H1 (cell line): ENCODE data around the gene SCN1B. TPM values are rescaled to one million over a fixed set of nuclear protein-coding genes. Genes with fewer than 3 reads are reported as not detected.
A peak's percentile ranks its signal among the peaks of the same experiment; 100 is the strongest.

Source experiments
- CTCF ChIA-PET: fragments of 300-600 bp; sonication (Branson Sonifier 250); formaldehyde crosslinking; loops from one replicate; lab custom pipeline; 2021; ENCODE audit not compliant: partially characterized antibody; lab: Charles Lee
- POLR2A ChIA-PET: fragments of 300-600 bp; sonication (Branson Sonifier 250); formaldehyde crosslinking; loops from one replicate; lab custom pipeline; 2021; ENCODE audit warnings: inconsistent platforms; ENCODE audit not compliant: partially characterized antibody; lab: Charles Lee
- DNase-seq, 2 experiments: peaks; one replicate each; pipeline versions ENCODE4 v3.0.0 to v3.0.0-alpha.2; 2010 to 2022; ENCODE audit warnings: low spot score in 2 of 2, low read depth in 1 of 2, mixed read lengths in 1 of 2
- FAIRE-seq: peaks from 2 replicates; lab custom pipeline; 2011; peaks lifted over from hg19 to GRCh38; lab: Jason Lieb, UNC
- H2AFZ ChIP-seq: 2 replicates; pipeline ENCODE4 v1.8.1; 2012; ENCODE audit warnings: low read length, inconsistent platforms
- H2AK5ac ChIP-seq: 2 replicates; pipeline ENCODE4 v1.6.1; 2013; ENCODE audit warnings: low read depth, low read length
- H2BK120ac ChIP-seq: replicated peaks from 2 replicates; pipeline ENCODE3; 2013; ENCODE audit warnings: low read depth, low read length, inconsistent platforms
- H2BK12ac ChIP-seq: 2 replicates; pipeline ENCODE4 v1.6.1; 2013; ENCODE audit warnings: low read depth, low read length
- H2BK15ac ChIP-seq: 2 replicates; pipeline ENCODE4 v1.6.1; 2013; ENCODE audit warnings: low read length
- H2BK20ac ChIP-seq: 2 replicates; pipeline ENCODE4 v1.6.1; 2013; ENCODE audit warnings: low read length
- H2BK5ac ChIP-seq: 2 replicates; pipeline ENCODE4 v1.6.1; 2013; ENCODE audit warnings: low read depth, low read length
- H3K14ac ChIP-seq: 2 replicates; pipeline ENCODE4 v1.6.1; 2013; ENCODE audit warnings: inconsistent platforms; ENCODE audit not compliant: insufficient read length
- H3K18ac ChIP-seq: 2 replicates; pipeline ENCODE4 v1.6.1; 2013; ENCODE audit warnings: low read length; ENCODE audit errors: extremely low read depth
- H3K23ac ChIP-seq: 2 replicates; pipeline ENCODE4 v1.6.1; 2013; ENCODE audit warnings: inconsistent platforms; ENCODE audit not compliant: insufficient read length
- H3K23me2 ChIP-seq: 2 replicates; pipeline ENCODE4 v1.6.1; 2013; ENCODE audit warnings: low read depth, low read length
- H3K27ac ChIP-seq: 2 replicates; pipeline ENCODE4 v1.6.1; 2011; ENCODE audit warnings: low read depth, low read length, inconsistent platforms
- H3K27me3 ChIP-seq, 4 experiments: replicated peaks in 1 of 4; 1 replicate in 1 of 4; 2 replicates in 3 of 4; pipeline versions ENCODE4 v1.6.1 to v1.8.1; 2011 to 2013; ENCODE audit warnings: low read length in 3 of 4, mild to moderate bottlenecking in 3 of 4, inconsistent platforms in 2 of 4, mixed read lengths in 2 of 4, moderate library complexity in 1 of 4; ENCODE audit not compliant: control insufficient read depth in 3 of 4, insufficient read depth in 3 of 4; ENCODE audit errors: extremely low read depth in 1 of 4
- H3K36me3 ChIP-seq, 4 experiments: 2 replicates each; pipeline versions ENCODE4 v1.6.1 to v1.8.1; 2011 to 2013; ENCODE audit warnings: mild to moderate bottlenecking in 4 of 4, low read length in 3 of 4, moderate library complexity in 2 of 4, control low read depth in 1 of 4, inconsistent platforms in 1 of 4; ENCODE audit not compliant: insufficient read depth in 4 of 4, control insufficient read depth in 2 of 4
- H3K4ac ChIP-seq: replicated peaks from 2 replicates; pipeline ENCODE3; 2013; ENCODE audit warnings: low read length, low read depth, mixed read lengths, inconsistent platforms; ENCODE audit not compliant: insufficient read length
- H3K4me1 ChIP-seq, 4 experiments: replicated peaks in 1 of 4; 1 replicate in 1 of 4; 2 replicates in 3 of 4; pipeline versions ENCODE4 v1.6.1 to v1.8.1; 2011 to 2013; ENCODE audit warnings: low read length in 3 of 4, inconsistent platforms in 2 of 4, mixed read lengths in 1 of 4; ENCODE audit not compliant: insufficient read depth in 4 of 4, control insufficient read depth in 3 of 4
- H3K4me2 ChIP-seq, 2 experiments: 2 replicates each; pipeline versions ENCODE4 v1.6.1 to v1.8.1; 2011 to 2013; ENCODE audit warnings: low read depth in 2 of 2, low read length in 2 of 2, control low read depth in 1 of 2, inconsistent platforms in 1 of 2, mild to moderate bottlenecking in 1 of 2; ENCODE audit not compliant: insufficient read depth in 1 of 2
- H3K4me3 ChIP-seq, 4 experiments: fragments of 200-600, 300-600 bp in 1 of 4; sonication (generic), shearing (Covaris generic), sonication (Bioruptor Twin) in 1 of 4; 2 replicates each; pipeline versions ENCODE4 v1.5.1 to v1.8.1; 2011 to 2016; ENCODE audit warnings: low read length in 4 of 4, low read depth in 3 of 4, control low read depth in 2 of 4, inconsistent platforms in 2 of 4, mild to moderate bottlenecking in 2 of 4, mixed read lengths in 1 of 4, moderate library complexity in 1 of 4; ENCODE audit not compliant: insufficient read depth in 2 of 4; ENCODE audit errors: extremely low read depth in 1 of 4
- H3K56ac ChIP-seq: replicated peaks from 2 replicates; pipeline ENCODE3; 2013; ENCODE audit warnings: low read depth, mild to moderate bottlenecking, mixed read lengths, low read length, inconsistent platforms; ENCODE audit not compliant: insufficient read length
- H3K79me1 ChIP-seq: 2 replicates; pipeline ENCODE4 v1.6.1; 2013; ENCODE audit warnings: low read depth, low read length, control low read depth
- H3K79me2 ChIP-seq, 2 experiments: 2 replicates each; pipeline versions ENCODE4 v1.6.1 to v1.8.1; 2012 to 2013; ENCODE audit warnings: low read length in 2 of 2, mild to moderate bottlenecking in 2 of 2, inconsistent platforms in 1 of 2; ENCODE audit not compliant: insufficient read depth in 2 of 2, control insufficient read depth in 1 of 2
- H3K9ac ChIP-seq, 4 experiments: replicated peaks in 1 of 4; 1 replicate in 1 of 4; 2 replicates in 3 of 4; pipeline versions ENCODE4 v1.6.1 to v1.8.1; 2011 to 2013; ENCODE audit warnings: low read depth in 3 of 4, low read length in 3 of 4, control low read depth in 2 of 4, mild to moderate bottlenecking in 2 of 4, moderate library complexity in 2 of 4, inconsistent platforms in 1 of 4; ENCODE audit errors: extremely low read depth in 1 of 4
- H3K9me3 ChIP-seq, 2 experiments: 2 replicates each; pipeline versions ENCODE4 v1.6.1 to v1.8.1; 2012 to 2013; ENCODE audit warnings: mild to moderate bottlenecking in 2 of 2, moderate library complexity in 2 of 2, control low read depth in 1 of 2, inconsistent platforms in 1 of 2, low read depth in 1 of 2, low read length in 1 of 2, mixed read lengths in 1 of 2; ENCODE audit not compliant: insufficient read depth in 2 of 2
- H4K20me1 ChIP-seq, 2 experiments: replicated peaks in 1 of 2; 2 replicates each; pipeline versions ENCODE3 to v1.8.1; 2011 to 2013; ENCODE audit warnings: inconsistent platforms in 2 of 2, low read length in 2 of 2, mild to moderate bottlenecking in 1 of 2; ENCODE audit not compliant: insufficient read depth in 2 of 2, control insufficient read depth in 1 of 2
- H4K5ac ChIP-seq: 2 replicates; pipeline ENCODE4 v1.6.1; 2013; ENCODE audit warnings: low read length, low read depth, mixed read lengths, inconsistent platforms; ENCODE audit not compliant: insufficient read length
- H4K8ac ChIP-seq: 2 replicates; pipeline ENCODE4 v1.8.0; 2013; ENCODE audit warnings: mild to moderate bottlenecking, moderate library complexity, low read length, inconsistent platforms; ENCODE audit not compliant: insufficient read depth; ENCODE audit errors: extremely low read depth
- H4K91ac ChIP-seq: replicated peaks from 2 replicates; pipeline ENCODE3; 2013; ENCODE audit warnings: low read length, mixed read lengths, inconsistent platforms; ENCODE audit not compliant: insufficient read length
- CHD2 ChIP-seq: IDR thresholded peaks from 2 replicates; pipeline ENCODE4 v1.6.1; 2012; ENCODE audit warnings: low read length, improper control_type of control experiment
- JUN ChIP-seq: IDR thresholded peaks from 2 replicates; pipeline ENCODE4 v1.6.1; 2011; ENCODE audit warnings: low read depth, mild to moderate bottlenecking, improper control_type of control experiment, low read length
- JUND ChIP-seq: IDR thresholded peaks from 2 replicates; pipeline ENCODE4 v1.6.1; 2011; ENCODE audit warnings: mild to moderate bottlenecking, improper control_type of control experiment, low read length
- NANOG ChIP-seq: IDR thresholded peaks from 2 replicates; pipeline ENCODE4 v1.6.1; 2011; ENCODE audit warnings: low read length, low read depth, mild to moderate bottlenecking, inconsistent platforms; ENCODE audit not compliant: insufficient read depth, poor library complexity, severe bottlenecking
- SP1 ChIP-seq: IDR thresholded peaks from 2 replicates; pipeline ENCODE4 v1.6.1; 2011; ENCODE audit warnings: low read depth, low read length
- whole genome bisulfite sequencing, 2 experiments: shearing (Covaris generic) in 1 of 2; methylation state at CpG; one replicate each; pipeline versions ENCODE4 v1.1.6 to v1.1.7; 2013 to 2015; ENCODE audit warnings: low lambda C conversion rate in 2 of 2, mixed read lengths in 2 of 2, inconsistent platforms in 1 of 2, low coverage in 1 of 2, missing lambda C conversion rate in 1 of 2; ENCODE audit not compliant: insufficient replicate concordance in 2 of 2, insufficient coverage in 1 of 2, insufficient read length in 1 of 2; ENCODE audit errors: extremely low coverage in 1 of 2, missing lambda C conversion rate in 1 of 2; 5-methylcytosine and 5-hydroxymethylcytosine counted together
- polyA plus RNA-seq, 7 experiments: library from polyadenylated mRNA; depleted of rRNA in 3 of 7; stranded (reverse) in 5 of 7; unstranded in 2 of 7; fragments of >200 nt in 5 of 7; fragments of 200-250 nt in 2 of 7; gene quantifications; 1 replicate in 5 of 7; 2 replicates in 1 of 7; 4 replicates in 1 of 7; pipeline versions ENCODE4 v1.2.1 to v1.2.3, GENCODE V29; 2011 to 2013; ENCODE audit warnings: missing spikeins in 2 of 7, mixed read lengths in 2 of 7
- total RNA-seq: library from RNA; stranded (reverse); fragmentation: NEBNext Ultra II Directional; extraction: Animal tissue kit (Norgen Biotek cat#: 25700); gene quantifications from 2 replicates; pipeline ENCODE4 v1.2.1, GENCODE V29; 2021

The SCN1B gene
- total and polyA plus RNA-seq, 2 of the 8 experiments (the other 6 are each of a cell fraction or from before 2014, with no cell fraction given): 3.1 to 3.5 TPM

DNA sequence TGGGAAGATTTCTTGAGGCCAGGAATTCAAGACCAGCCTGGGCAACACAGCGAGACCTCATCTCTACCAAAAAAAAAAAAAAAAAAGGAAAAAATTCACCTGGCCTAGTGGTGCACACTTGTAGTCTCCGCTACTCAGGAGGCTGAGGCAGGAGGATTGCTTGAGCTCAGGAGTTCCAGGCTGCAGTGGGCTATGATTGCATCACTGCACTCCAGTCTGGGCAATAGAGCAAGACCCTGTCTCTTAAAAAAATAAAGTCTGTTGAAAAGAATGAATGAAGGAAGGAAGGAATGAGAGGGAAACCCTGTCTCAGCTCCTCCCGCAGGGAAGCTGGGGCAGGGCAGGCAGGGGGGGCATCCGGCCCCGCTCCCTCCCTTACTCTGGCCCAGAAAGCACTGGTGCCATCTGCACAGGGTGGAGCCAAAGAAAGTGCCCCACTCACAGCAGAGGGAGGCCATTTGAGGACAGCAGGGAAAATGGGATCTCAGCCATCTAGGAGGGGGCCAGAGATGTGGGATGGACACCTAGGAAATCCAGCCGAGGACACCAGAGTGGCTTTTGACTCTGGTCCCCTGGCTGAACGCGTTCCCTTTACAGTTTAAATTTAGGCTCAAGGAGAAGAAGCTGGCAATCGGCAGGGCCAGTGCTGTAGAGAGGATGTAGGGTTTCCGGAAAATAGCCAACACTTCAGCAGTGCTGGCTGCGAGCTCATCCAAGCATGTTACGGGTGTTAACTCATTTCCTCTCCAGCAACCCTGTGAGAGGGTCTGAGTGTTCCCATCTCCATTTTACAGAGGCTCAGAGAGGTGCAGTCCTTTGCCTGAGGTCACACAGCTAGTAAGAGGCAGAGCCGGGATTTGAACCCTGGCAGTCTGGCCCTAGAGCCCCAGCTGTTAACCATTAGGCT lies 7.7 kb downstream of the SCN1B start:
- Histone ChIP-seq H3K23ac (no peak overlapping the region), H2BK120ac (no peak overlapping the region), H2BK12ac (0 out of 2 replicates have a peak overlapping the region, but pooled peaks have one; percentile 14), H3K79me1 (no peaks in the 10 kb centered on the region), H3K9me3 (no peaks in the 10 kb centered on the region), H3K4me3 (no peak overlapping the region), H3K4me1 (peaks cover 0 to 24% (median 20%) of the 10 kb centered on the region in 4 experiments; a peak in 6 of 7 replicates), H3K4ac (no peak overlapping the region), H2BK15ac (0 out of 2 replicates have a peak overlapping the region, but pooled peaks have one; percentile 0), H4K5ac (no peak overlapping the region), H2AK5ac (0 out of 2 replicates have a peak overlapping the region, but pooled peaks have one; percentile 30), H2BK5ac (no peak overlapping the region), H2BK20ac (no peak overlapping the region), H4K8ac (0 out of 2 replicates have a peak overlapping the region, but pooled peaks have one; percentile 29), H3K36me3 (no peaks in the 10 kb centered on the region; a peak in 1 of 8 replicates), H3K4me2 (no peak overlapping the region), H3K27ac (no peak overlapping the region), H3K56ac (no peak overlapping the region), H3K9ac (no peak overlapping the region), H4K20me1 (no peaks in the 10 kb centered on the region), H4K91ac (no peak overlapping the region), H3K79me2 (peaks cover 0 to 8% of the 10 kb centered on the region in 2 experiments; a peak in 1 of 4 replicates), H3K23me2 (peaks cover 7% of the 10 kb centered on the region; the same call in 1 of the 2 replicates), H2AFZ (no peak overlapping the region), H3K18ac (no peak overlapping the region), H3K27me3 (peaks cover 0 to 3% (median 1%) of the 10 kb centered on the region in 4 experiments; a peak in 2 of 7 replicates), H3K14ac (no peak overlapping the region)
- WGBS, 2 experiments: 84% methylated on average over 11 of the region's 13 CpGs; no CpG with 5 or more reads in 1 of the 2 experiments
- DNase-seq (no peak), FAIRE-seq (no peak)
- ChIA-PET POLR2A (interaction anchor here (0.9 to 2.0 kb wide), 5 partner anchors 8 to 23 kb away, joined by 3 to 14 read pairs (median 3); partner anchors contain the start of gene SCN1B), CTCF (interaction anchor here (0.7 to 1.0 kb wide), 4 partner anchors 25 to 199 kb away, joined by 3 to 5 read pairs (median 3); no protein-coding TSS in a partner anchor)
- no peak for TF ChIP-seq SP1
- TF ChIP-seq NANOG: no peak
- TF ChIP-seq JUN: no peak
- no peak for TF ChIP-seq JUND
- TF ChIP-seq CHD2: no peak
